H9 (cell line): Measurements from ENCODE around the gene MAML3. TPM values are rescaled to one million over a fixed set of nuclear protein-coding genes. Genes with fewer than 3 reads are reported as not detected.

ENCODE experiments used
- DNase-seq: peaks from one replicate; pipeline ENCODE4 v3.0.0-alpha.2; 2017
- H2AFZ ChIP-seq: one replicate; pipeline ENCODE4 v1.6.1; 2013; ENCODE audit warnings: mild to moderate bottlenecking, low read length, control low read depth, moderate library complexity
- H2AK5ac ChIP-seq: 2 replicates; pipeline ENCODE4 v1.6.1; 2013; ENCODE audit warnings: low read length, control low read depth, mixed read lengths; ENCODE audit not compliant: insufficient read length
- H2BK120ac ChIP-seq: one replicate; pipeline ENCODE4 v1.6.1; 2013; ENCODE audit warnings: low read depth, mild to moderate bottlenecking, low read length, control low read depth, inconsistent platforms; ENCODE audit not compliant: poor library complexity, severe bottlenecking
- H2BK12ac ChIP-seq: 2 replicates; pipeline ENCODE4 v1.6.1; 2013; ENCODE audit warnings: low read length, control low read depth, mixed read lengths, low read depth; ENCODE audit not compliant: insufficient read length
- H2BK15ac ChIP-seq: 2 replicates; pipeline ENCODE4 v1.6.1; 2013; ENCODE audit warnings: low read depth, low read length, control low read depth
- H2BK20ac ChIP-seq: one replicate; pipeline ENCODE4 v1.6.1; 2013; ENCODE audit warnings: low read depth, mild to moderate bottlenecking, low read length, control low read depth, inconsistent platforms; ENCODE audit not compliant: poor library complexity, severe bottlenecking
- H2BK5ac ChIP-seq: 2 replicates; pipeline ENCODE4 v1.6.1; 2013; ENCODE audit warnings: low read length, control low read depth, mixed read lengths; ENCODE audit not compliant: insufficient read length
- H3K14ac ChIP-seq: 2 replicates; pipeline ENCODE4 v1.6.1; 2013; ENCODE audit warnings: low read length, control low read depth; ENCODE audit not compliant: insufficient read depth
- H3K18ac ChIP-seq: 2 replicates; pipeline ENCODE4 v1.6.1; 2013; ENCODE audit warnings: low read depth, mild to moderate bottlenecking, mixed read lengths, low read length, control low read depth; ENCODE audit not compliant: insufficient read length
- H3K23ac ChIP-seq: 2 replicates; pipeline ENCODE4 v1.6.1; 2013; ENCODE audit warnings: low read length, control low read depth, mixed read lengths, low read depth; ENCODE audit not compliant: insufficient read length
- H3K23me2 ChIP-seq: 2 replicates; pipeline ENCODE4 v1.6.1; 2013; ENCODE audit warnings: low read depth, mild to moderate bottlenecking, mixed read lengths, low read length, control low read depth; ENCODE audit not compliant: insufficient read length, poor library complexity, severe bottlenecking
- H3K27ac ChIP-seq: 2 replicates; pipeline ENCODE4 v1.5.1; 2013; ENCODE audit warnings: low read length, control low read depth, mixed read lengths, low read depth; ENCODE audit not compliant: insufficient read length
- H3K27me3 ChIP-seq: 2 replicates; pipeline ENCODE4 v1.6.1; 2013; ENCODE audit warnings: low read length, control low read depth, inconsistent platforms; ENCODE audit not compliant: insufficient read depth
- H3K4ac ChIP-seq: 2 replicates; pipeline ENCODE4 v1.6.1; 2013; ENCODE audit warnings: low read depth, mild to moderate bottlenecking, control low read depth, inconsistent platforms, low read length, moderate library complexity
- H3K4me1 ChIP-seq: 2 replicates; pipeline ENCODE4 v1.6.1; 2013; ENCODE audit warnings: low read length, control low read depth, inconsistent platforms; ENCODE audit not compliant: insufficient read depth
- H3K4me2 ChIP-seq: 2 replicates; pipeline ENCODE4 v1.6.1; 2013; ENCODE audit warnings: low read length, control low read depth, mixed read lengths; ENCODE audit not compliant: insufficient read length, insufficient read depth
- H3K56ac ChIP-seq: 2 replicates; pipeline ENCODE4 v1.6.1; 2013; ENCODE audit warnings: low read depth, mild to moderate bottlenecking, mixed read lengths, low read length, control low read depth; ENCODE audit not compliant: insufficient read length
- H3K79me1 ChIP-seq: 2 replicates; pipeline ENCODE4 v1.6.1; 2013; ENCODE audit warnings: low read depth, mild to moderate bottlenecking, moderate library complexity, low read length, control low read depth, inconsistent platforms; ENCODE audit not compliant: insufficient read depth, poor library complexity, severe bottlenecking
- H3K79me2 ChIP-seq: 2 replicates; pipeline ENCODE4 v1.6.1; 2013; ENCODE audit warnings: low read length, control low read depth, inconsistent platforms; ENCODE audit not compliant: insufficient read depth
- H3K9ac ChIP-seq: 2 replicates; pipeline ENCODE4 v1.6.1; 2013; ENCODE audit warnings: low read length, control low read depth, mixed read lengths; ENCODE audit not compliant: insufficient read length; ENCODE audit errors: extremely low read depth
- H3K9me3 ChIP-seq: one replicate; pipeline ENCODE4 v1.6.1; 2013; ENCODE audit warnings: low read depth, low read length, inconsistent platforms; ENCODE audit not compliant: control insufficient read depth
- H3T11ph ChIP-seq: one replicate; pipeline ENCODE4 v1.6.1; 2013; ENCODE audit warnings: mild to moderate bottlenecking, low read length, control low read depth, inconsistent platforms
- H4K20me1 ChIP-seq: one replicate; pipeline ENCODE4 v1.6.1; 2013; ENCODE audit not compliant: control insufficient read depth, insufficient read length, insufficient read depth
- H4K5ac ChIP-seq: 2 replicates; pipeline ENCODE4 v1.6.1; 2013; ENCODE audit warnings: low read depth, mild to moderate bottlenecking, mixed read lengths, low read length, control low read depth; ENCODE audit not compliant: insufficient read length
- H4K8ac ChIP-seq: replicated peaks from 2 replicates; pipeline ENCODE4 v1.6.1; 2013; ENCODE audit warnings: low read length, control low read depth, mixed read lengths, low read depth; ENCODE audit not compliant: insufficient read length
- H4K91ac ChIP-seq: 2 replicates; pipeline ENCODE4 v1.6.1; 2013; ENCODE audit warnings: low read depth, mild to moderate bottlenecking, moderate library complexity, mixed read lengths, low read length, control low read depth; ENCODE audit not compliant: insufficient read length
- H3K27ac Mint-ChIP-seq, 3 experiments: 2 replicates in 2 of 3; 3 replicates in 1 of 3; pipeline ENCODE4 v1.8.0; 2020 to 2021; ENCODE audit warnings: mixed read lengths in 3 of 3, mild to moderate bottlenecking in 1 of 3, moderate library complexity in 1 of 3
- H3K27me3 Mint-ChIP-seq: 2 replicates; pipeline ENCODE4 v1.8.0; 2021; ENCODE audit warnings: low read depth, mild to moderate bottlenecking, moderate library complexity, mixed read lengths
- H3K36me3 Mint-ChIP-seq, 3 experiments: 2 replicates in 2 of 3; 3 replicates in 1 of 3; pipeline ENCODE4 v1.8.0; 2020 to 2021; ENCODE audit warnings: low read depth in 3 of 3, mixed read lengths in 3 of 3; ENCODE audit not compliant: insufficient read depth in 1 of 3
- H3K4me1 Mint-ChIP-seq, 2 experiments: 2 replicates each; pipeline ENCODE4 v1.8.0; 2020; ENCODE audit warnings: mixed read lengths in 2 of 2
- H3K4me3 Mint-ChIP-seq, 2 experiments: 2 replicates in 1 of 2; 3 replicates in 1 of 2; pipeline ENCODE4 v1.8.0; 2020 to 2021; ENCODE audit warnings: mild to moderate bottlenecking in 2 of 2, mixed read lengths in 2 of 2, moderate library complexity in 1 of 2
- H3K9me3 Mint-ChIP-seq, 2 experiments: 2 replicates in 1 of 2; 3 replicates in 1 of 2; pipeline ENCODE4 v1.8.0; 2020; ENCODE audit warnings: mild to moderate bottlenecking in 2 of 2, mixed read lengths in 2 of 2, moderate library complexity in 1 of 2
- total RNA-seq: library from RNA; stranded (reverse); gene quantifications from 2 replicates; pipeline ENCODE4 v1.2.1, GENCODE V29; 2021
- TF ChIP-seq, protein P1 (sequence below): fragments of 200-600 bp; sonication (generic); conservative IDR thresholded peaks from 3 replicates; pipeline ENCODE4 v1.8.0; 2021; ENCODE audit warnings: antibody characterized with exemption, mild to moderate bottlenecking

MAML3 gene
- total RNA-seq, 1 experiment from 2014 or later = 3.9 TPM

GRCh38 chr4:139844459-139845036, 309.4 kb downstream of the MAML3 start:
- Histone ChIP-seq H3K27ac (no peak overlapping the region), H3K79me1 (no peaks in the 10 kb centered on the region), H3K23ac (no peak overlapping the region), H3K9me3 (no peaks in the 10 kb centered on the region), H3K9ac (no peak overlapping the region), H4K20me1 (no peaks in the 10 kb centered on the region), H2BK12ac (no peak overlapping the region), H3K79me2 (no peaks in the 10 kb centered on the region), H4K91ac (no peak overlapping the region), H3K14ac (no peak overlapping the region), H2AFZ (no peak overlapping the region), H3K23me2 (no peaks in the 10 kb centered on the region), H2BK120ac (no peak overlapping the region), H3T11ph (no peak overlapping the region), H3K4me1 (peaks cover 7% of the 10 kb centered on the region; the same call in 1 of the 2 replicates), H2BK20ac (no peak overlapping the region), H2BK5ac (no peak overlapping the region), H3K4ac (no peak overlapping the region), H3K18ac (no peak overlapping the region), H3K56ac (no peak overlapping the region), H2BK15ac (no peak overlapping the region), H3K27me3 (no peaks in the 10 kb centered on the region), H4K8ac (no peak overlapping the region), H3K4me2 (no peak overlapping the region), H4K5ac (no peak overlapping the region), H2AK5ac (no peak overlapping the region)
- TF ChIP-seq, protein P1, sequence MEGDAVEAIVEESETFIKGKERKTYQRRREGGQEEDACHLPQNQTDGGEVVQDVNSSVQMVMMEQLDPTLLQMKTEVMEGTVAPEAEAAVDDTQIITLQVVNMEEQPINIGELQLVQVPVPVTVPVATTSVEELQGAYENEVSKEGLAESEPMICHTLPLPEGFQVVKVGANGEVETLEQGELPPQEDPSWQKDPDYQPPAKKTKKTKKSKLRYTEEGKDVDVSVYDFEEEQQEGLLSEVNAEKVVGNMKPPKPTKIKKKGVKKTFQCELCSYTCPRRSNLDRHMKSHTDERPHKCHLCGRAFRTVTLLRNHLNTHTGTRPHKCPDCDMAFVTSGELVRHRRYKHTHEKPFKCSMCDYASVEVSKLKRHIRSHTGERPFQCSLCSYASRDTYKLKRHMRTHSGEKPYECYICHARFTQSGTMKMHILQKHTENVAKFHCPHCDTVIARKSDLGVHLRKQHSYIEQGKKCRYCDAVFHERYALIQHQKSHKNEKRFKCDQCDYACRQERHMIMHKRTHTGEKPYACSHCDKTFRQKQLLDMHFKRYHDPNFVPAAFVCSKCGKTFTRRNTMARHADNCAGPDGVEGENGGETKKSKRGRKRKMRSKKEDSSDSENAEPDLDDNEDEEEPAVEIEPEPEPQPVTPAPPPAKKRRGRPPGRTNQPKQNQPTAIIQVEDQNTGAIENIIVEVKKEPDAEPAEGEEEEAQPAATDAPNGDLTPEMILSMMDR = no peak
- Mint-ChIP-seq H3K4me3 (no peak overlapping the region), H3K36me3 (no peaks in the 10 kb centered on the region), H3K9me3 (no peaks in the 10 kb centered on the region), H3K27me3 (no peaks in the 10 kb centered on the region), H3K4me1 (peaks cover 31 to 40% of the 10 kb centered on the region in 2 experiments), H3K27ac (no peak overlapping the region)
- no peak for DNase-seq
